NCI-H1694 (cell line): ENCODE measurements around the gene SURF2.

ENCODE experiments used
- DNase-seq: peaks from one replicate; lab custom pipeline; 2025; lab: John Stamatoyannopoulos, UW

The SURF2 gene

DNA sequence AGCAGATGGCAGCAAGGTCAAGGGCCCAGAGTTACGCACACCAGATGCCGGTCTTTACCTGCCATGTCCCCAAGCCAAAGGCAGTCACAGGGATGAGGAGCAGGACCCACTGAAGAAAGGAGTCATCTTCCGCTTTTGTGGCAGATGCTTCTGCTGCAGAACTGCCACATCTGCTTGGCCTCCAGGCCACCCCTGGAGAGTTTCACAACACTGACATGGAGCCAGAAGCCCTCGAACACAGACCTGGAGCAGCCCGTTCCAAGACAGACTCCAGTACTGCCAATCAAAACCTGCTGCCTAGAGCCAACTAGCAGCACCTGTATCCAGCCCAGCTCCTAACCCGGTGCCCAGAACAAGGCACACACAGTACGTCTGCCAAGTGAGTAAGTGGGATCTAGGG lies 1.6 kb upstream of the SURF2 start:
- no peak for DNase-seq

DNA sequence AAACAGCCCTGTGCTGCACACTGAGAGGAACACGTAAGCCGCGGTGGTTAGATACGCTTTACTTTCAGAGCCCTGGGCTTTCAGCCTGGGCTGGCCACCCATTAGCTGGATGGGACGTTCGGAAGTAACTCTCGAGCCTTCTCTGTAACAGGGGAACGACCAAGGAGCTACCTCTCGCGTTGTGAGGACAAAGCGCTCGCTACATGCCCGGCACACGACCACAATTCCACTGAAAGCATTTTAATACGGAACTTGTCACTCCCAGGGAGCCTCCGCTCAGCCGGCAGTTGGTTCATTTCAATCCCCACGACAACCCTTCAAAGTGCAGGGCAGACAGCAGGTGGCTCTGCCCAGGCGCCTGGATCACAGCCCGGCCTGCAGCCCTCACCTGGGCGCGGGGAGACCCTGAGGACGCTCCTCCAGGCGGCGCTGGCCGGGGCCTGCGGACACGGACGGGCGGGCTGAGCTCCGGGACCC lies 431 bp upstream of the SURF2 start:
- DNase-seq = no peak

DNA sequence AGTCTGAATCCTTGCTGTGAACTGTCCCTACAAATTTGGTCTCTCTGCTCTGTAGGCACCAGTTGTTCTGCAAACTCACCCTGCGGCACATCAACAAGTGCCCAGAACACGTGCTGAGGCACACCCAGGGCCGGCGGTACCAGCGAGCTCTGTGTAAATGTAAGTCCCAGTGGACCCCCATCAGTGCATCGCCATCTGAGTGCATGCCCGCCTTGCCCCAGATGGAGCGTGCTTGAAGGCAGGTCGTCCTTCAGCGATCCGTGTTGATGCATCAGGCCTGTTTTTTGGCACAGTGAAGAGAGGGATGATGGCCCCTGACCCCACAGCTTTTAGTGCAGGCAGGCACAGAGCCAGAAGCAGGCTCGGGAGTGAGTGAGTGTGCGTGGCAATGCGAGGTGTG lies 1.3 kb downstream of the SURF2 start:
- no peak for DNase-seq

DNA sequence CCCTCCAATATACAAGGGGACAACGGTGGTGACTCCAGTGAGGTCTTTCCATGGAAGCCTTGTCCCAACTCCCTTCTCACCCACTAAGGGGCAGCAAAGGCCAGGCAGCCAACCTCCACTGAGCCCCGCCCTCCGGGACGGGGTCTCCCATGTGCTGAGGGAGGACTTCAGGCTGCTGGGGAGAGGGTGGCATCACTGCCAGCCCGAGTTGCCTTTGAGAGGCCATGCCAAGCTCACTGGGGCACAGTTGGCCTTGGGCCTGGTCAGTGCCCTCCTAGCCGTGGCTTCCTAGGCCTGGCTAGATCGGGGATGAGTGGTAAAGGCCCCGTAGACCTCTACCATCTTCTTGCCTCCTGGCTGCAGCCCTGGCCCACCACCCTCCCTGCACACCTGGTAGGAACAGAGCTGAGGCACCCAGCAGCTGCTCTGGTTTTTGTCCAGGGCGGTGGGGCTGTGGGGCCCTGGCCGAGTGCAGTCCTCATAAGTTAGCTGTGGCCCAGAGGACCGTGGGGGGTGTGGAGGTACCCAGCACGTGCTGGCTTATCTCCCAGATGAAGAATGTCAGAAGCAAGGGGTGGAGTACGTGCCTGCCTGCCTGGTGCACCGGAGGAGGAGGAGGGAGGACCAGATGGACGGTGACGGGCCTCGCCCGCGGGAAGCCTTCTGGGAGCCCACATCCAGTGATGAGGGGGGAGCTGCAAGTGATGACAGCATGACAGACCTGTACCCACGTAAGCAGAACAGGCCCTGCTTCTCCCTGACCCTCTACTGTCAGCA lies 3.2 kb downstream of the SURF2 start:
- DNase-seq = peak; percentile 36

DNA sequence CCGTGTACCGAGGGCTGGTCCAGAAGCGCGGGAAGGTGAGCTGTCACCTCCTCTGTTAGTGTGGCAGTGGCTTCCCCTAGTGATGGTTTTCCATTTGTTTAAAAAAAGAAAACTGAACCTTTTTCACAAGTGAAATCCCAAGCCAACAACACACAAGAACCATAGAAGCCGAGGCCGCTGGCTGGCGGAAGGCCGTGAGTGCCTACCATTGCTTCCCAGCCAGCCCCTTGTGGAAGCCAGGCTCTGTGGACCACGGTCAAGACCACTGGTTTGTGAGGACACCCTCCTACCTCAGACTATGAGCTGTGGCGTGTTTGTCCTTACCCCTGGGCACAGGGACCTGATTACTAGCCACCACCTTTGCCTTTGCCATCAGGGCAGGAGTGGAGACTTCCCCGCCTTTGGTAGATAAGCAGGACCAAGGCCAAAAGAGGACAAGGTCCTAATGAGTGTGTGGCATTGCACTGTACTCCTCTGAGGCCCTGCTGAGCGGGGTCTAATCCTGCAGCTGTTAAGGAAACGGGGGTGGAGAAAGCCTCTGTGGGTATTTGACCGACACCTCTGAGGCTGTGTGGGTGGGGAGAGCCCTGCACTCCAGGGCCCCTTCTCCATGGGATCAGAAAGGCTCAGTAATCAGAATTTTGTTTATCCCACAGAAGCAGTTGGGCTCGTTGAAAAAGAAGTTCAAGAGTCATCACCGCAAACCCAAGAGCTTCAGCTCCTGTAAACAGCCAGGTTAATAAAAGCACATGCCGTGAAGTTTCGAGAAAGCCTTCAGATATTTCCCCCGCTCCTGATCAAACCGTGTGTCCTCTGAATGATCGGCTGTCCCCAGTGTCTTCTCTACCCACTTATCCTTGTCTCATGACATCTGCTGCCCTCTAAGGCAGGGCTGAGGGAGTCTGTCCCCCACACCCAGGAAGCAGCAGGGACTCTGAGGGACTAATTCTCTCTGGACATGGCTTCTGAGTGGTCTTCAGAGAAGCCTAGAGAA lies 4.3 kb downstream of the SURF2 start:
- DNase-seq = no peak

DNA sequence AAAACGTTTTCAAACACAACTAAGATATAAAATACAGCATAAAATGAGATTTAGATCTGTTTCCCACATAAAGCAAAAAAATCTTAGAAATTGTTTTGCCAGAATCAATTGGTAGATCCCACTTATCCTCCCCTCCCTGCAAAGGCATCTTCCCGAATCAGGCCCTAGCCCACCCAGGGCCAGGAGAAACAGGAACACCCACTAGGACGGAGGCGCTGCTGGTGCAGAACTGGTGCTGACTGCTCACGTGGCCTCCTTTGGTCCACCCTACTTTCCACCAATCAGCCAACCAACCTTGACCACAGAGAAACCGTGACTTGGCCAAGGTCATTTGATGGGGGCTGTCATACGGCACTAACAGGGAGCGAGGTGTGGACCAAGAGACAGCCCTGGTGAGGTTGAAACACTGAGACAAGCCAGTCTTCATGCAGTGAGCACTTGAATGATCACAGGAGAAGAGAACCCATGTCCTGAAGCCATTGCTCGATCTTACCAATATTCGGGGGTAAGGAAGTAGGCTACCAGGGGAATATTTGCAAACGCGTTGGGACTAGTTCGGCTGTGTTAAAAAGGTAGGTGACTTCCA lies 5.2 kb downstream of the SURF2 start:
- DNase-seq = no peak

DNA sequence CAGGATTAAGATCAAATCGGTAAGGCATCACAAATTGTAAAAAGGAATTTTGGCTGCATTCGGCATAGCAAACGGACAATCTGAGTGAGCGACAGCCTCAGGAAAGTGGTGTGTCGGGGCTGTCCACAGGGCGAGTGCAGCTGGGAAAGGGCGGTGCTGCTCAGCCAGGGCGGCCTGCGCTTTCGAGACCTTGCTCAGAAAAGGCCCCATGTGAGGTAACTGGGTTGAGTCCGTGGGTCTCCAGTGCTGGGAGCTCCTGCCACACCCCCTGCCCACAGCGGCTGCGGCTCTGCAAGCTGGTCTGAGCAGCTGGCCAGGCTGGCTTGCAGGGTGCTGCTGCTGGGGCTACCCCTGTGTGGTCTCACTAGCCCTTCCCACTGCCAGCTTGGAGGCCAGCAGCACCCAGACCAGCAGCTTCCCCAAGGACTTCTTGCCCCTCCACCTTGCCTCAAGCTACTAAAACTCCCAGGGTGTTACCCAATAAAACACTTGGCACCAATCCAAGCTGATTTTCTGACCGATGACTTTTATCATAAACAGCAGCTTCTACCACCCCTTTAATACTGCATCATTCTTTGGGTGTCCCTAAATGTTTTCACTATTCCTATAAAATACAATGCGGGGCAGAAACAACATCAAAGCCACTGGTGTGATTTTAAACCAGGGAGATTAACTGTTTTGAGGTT lies 6.2 kb downstream of the SURF2 start:
- DNase-seq = no peak

DNA sequence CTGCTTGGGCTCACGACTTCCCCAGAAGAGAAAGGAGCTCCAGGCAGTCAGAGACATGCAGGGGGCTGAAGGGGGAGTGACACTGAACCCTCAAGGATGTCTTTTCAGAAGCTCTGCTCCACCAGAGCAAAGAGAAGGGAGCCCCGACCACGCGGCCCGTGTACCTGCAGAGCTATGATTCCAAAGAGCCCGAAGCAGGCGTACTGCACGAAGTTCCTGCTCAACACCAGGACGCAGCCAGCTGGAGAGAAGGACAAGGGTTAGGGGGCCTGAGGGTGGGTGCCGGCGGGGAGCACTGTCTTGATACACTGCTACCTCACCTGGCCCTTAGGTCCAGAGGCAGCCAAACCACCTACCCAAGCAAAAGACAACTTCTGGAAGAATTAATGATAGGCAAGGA lies 10.1 kb downstream of the SURF2 start:
- DNase-seq = no peak

DNA sequence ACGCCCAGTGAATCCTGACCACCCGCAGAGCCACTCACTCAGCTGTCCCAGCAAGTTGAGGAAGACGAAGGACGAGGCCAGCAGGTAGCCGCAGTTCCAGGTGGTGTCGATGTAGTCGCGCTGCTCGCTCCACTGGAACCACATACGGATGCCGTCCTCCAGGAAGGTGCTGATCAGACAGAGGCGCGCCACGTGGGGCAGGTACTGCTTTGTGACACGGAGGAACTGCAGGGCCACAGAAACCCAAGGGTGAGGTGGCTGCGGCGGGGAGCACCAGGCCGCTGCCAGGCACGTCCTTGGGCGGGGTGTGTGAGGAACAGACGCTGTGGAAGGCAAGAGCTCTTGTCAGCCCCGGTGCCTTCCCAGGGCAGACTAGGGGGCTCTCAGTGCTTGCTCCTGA lies 10.9 kb downstream of the SURF2 start:
- DNase-seq = no peak

DNA sequence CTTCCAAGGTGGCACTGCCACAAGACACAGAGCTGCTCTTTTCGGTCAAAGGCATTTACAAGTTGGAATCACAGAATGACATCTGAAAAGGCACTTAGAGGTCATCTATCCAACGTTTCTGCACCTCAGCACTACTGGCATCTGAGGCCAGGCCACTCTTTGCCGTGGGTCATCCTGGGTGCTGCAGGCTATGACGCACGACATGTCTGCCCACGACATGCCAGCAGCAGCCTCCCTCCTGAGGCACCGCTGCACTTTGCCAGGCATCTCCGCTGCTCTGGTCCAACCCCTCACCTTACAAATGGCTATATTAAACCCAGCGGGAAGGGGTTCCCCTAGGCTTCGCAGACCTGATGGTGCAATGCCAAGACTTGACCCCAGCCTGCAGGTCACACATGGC lies 11.4 kb downstream of the SURF2 start:
- no peak for DNase-seq

DNA sequence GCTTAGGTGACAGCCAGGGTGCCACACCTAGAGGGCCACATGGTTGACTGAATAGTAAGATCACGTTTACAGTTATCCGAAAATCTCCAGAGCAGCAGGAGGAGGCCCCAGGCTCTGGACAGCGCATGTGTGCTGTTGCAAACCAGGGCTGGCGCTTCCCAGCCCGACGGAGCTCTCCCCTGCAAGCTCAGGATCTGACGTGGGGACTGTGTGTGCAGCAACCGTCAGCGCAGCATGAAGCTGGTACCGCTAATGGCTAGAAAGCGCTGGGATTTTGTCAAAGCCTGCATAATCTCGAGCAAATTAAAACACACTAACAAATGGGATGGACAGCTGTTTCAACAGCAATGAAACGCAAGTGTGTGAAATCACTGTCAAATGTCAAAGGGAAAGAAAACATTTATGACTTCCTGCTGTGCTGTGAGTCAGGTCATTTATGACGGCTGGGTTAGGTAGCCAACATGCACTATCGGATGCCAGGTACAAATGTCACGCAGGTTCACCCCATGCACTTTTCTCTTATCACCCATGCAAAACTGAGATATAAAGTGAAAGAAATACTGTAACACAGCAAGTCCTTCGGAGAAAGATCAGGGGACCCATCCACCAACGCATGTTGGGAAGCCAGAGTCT lies 12.0 kb downstream of the SURF2 start:
- no peak for DNase-seq

DNA sequence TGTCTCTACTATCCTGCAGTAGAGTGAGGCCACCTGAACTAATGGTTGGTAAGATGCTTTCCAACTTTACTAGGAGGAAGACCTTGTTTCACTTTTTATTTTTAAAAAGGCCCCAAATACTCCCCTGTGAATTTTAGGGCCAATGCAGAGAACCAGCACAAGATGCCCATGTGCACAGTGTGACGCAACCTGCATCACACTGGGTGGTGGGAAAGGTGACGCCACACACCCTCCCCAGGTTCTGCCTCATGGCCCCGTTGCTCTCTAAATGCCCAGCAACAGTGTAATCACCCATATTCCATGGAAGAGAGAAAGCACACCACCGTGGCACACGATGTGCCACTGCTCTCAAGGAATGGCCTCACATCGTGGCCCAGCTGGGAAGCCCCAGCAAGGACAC lies 13.1 kb downstream of the SURF2 start:
- no peak for DNase-seq

DNA sequence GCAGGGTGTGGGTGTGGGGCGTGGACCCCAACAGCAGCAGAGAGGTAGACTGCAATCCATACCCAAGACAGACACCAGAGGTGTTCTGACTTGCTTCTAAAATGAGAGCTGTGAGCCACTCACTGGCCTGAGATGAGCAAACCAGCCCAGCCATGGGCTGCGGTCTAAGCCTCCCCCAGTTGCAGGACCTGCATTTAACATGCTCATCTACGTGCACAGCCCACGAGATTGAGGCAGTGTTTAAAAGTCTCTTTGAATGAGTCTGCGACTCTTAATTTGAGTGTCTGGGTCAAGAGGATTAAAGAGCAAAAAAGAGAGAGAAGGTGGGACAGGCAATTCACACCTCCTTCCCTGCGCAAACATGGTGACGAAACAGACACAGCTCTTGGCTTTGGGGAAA lies 13.6 kb downstream of the SURF2 start:
- no peak for DNase-seq

DNA sequence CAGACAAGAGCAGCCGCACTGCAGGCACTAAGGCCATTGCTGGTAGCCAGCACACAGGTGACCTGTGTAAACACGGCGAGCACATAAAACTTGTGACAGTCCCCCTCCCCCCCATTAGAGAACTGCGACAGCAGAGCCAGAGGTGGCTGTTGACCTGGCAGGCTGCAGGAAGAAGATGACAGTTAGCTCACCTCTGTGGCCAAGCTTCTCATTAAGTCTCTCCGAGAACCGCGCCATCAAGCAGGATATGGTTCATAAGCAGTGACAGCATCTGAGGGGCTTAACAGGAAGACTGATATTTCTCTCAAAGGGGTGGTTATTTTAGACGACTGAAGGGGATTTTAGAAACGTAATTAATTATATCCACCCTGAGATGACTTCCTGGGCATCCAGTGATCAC lies 14.3 kb downstream of the SURF2 start:
- DNase-seq = no peak

DNA sequence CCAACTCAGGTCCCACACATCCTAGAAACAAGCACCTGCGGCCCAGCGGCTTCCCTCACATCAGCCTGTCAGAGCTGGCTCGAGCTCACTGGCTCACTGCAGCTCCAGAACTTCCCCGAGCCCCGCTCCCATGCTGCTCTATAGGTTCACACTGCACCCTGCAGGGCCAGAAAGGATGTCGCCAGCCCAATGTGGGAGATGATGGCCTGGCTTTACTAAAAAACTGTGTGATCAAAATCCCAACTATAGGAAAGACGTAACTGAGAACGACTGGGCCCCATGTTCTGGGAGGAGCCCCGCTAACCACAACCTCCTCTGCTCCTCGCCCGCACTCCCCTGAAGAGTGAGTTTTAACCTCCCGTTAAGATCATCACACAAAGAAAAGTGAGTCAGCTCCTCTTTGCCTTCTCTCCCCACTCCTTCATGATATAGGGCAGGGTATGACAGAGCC lies 14.9 kb downstream of the SURF2 start:
- DNase-seq = no peak

DNA sequence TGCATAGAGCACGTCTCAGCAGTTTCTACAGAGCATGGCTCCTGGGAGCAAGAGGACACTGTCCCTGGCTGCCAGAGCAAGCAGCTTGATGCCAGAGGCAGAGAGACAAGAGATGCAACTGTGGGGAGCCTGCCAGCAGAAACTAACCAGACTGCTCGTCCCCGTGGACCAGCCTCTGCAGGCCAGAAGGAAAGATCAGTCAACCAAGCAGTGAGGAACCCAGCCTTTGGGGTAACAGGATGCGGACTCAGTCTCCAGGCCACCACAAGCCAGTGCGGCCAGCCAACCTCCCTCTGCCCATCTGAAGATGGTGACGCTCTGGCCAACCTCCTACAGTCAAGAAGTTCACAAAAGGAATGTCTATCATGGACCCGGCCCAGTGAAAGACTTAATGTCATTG lies 15.8 kb downstream of the SURF2 start:
- DNase-seq = no peak

DNA sequence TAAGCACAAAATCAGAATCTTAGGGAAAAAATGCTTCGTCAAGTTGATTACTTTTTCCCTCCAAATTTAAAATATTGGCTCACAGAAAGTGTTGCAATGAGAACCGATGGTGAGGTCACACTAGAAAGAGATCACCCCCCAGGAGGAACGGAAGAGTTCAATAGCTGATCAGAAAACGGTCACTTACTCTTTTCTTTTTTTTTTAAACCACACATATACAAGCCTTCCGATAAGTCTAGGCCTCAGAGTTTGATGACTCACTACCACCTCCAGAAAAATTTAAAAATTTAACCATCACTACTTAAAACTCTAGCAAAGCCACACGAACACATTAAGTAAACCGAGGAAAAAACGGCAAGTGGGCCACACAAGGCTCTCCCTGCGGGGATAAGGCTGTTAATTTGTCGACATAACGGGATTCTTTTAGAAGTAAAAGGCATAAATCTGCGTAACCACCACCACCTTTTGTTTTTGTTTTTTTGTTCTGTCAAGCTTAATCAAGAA lies 18.3 kb downstream of the SURF2 start:
- no peak for DNase-seq

DNA sequence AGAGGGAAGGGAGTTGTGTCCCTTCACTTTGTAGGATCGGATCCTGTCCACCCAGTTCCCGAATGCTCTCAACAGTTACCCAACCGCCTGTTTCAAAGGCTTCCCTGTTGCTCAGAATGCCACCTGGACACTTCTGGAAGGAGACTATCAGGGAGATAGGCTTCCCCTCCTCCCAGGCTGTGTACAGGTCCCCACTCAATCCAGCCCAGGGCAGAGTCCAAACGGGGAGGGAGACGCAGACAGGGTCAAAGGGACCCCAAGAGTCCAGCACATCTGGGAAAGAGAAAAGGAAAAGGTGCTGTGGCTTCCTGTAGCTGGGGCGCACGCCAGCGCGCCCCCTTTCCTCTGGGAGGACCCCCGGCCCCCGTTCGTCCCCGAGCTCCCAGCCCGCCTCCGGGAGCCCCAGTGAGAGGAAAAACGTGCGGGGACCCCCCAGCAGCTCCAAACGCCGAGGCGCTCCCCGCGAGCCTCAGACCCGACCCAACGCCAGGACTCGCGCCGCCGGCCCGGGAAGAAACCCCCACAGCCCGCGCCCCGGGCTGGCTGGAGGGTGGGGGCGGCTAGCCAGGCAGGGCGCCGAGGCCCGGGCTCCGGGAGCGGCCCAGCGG lies 18.9 kb downstream of the SURF2 start:
- DNase-seq = no peak

DNA sequence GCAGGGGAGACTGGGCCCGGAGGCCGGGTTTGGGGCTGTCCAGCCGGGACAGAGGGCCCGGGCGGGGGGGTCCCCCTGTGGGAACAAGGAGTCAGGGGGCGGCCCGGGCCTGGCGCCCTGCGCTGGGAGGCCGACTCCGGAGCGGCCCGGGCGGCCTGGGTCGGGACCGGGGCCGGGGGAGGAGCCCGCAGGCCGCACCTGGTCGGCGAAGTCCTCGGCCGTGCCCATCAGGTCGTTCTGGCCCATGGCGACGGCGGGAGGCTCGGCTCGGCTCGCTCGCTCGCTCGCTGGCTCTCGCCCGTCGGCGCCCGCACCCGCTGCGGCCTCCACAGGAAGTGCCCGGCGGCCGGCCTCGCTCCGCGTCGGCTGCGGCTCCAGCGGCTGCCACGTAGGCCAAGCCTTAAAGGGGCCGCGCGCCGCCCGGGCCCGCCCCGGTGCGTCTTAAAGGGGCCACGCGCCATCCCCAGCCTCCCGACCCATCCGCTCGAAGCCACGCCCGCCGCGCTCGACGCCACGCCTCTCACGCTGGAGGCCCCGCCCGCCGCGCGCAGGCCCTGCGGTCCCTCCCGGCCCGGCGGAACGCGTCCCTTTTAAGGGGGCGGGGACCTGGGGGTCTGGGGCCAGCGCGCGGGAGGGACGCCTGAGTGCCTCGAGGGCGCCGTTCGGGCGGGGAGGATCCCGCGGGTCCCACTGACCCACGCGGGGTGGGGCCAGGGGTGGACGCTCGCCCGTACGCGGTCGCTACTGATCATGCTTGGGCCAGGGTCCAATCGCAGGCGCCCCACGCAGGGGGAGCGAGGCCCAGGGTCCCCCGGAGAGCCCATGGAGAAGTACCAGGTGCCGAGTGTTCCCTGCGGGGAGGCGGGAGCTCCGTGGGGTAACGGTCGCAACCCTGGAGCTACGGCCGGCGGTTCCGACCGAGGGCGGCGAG lies 19.6 kb downstream of the SURF2 start, which contains the start of the genes STKLD1 and SURF4:
Gene STKLD1, plus strand, starts transcription at position 643 of the 931 bp plus-strand sequence. Its CDS starts 108 bp downstream, at position 751.
Gene SURF4, minus strand, starts transcription at position 337 of the 931 bp plus-strand sequence. Its CDS starts 91 bp downstream, at position 246.
- peak; percentile 80 for DNase-seq
